KG1 (cell line): ENCODE results near the gene ERMAP.
"Not testable (repeated sequence)": the region's sequence is repeated elsewhere in the genome, so short reads cannot be mapped to it uniquely, and the experiment has no call there.

Experiments used
- DNase-seq: peaks from one replicate; lab custom pipeline; 2025; lab: John Stamatoyannopoulos, UW

The ERMAP gene

GRCh38 chr1:42845193-42845592 is 28.3 kb downstream of the ERMAP start:
- DNase-seq = no peak

- DNase-seq = no peak
These were observed 28.9 kb downstream of the ERMAP start for GRCh38 chr1:42845866-42846256.

GRCh38 chr1:42846257-42847110 is 29.6 kb downstream of the ERMAP start, which contains the start of gene ZNF691:
Gene ZNF691 (plus strand): TSS chr1:42846613. CDS start chr1:42849659, 3,046 bp downstream.
- DNase-seq = peak; percentile 91

- no peak for DNase-seq
These were observed 30.2 kb downstream of the ERMAP start for GRCh38 chr1:42847111-42847595.

- DNase-seq = no peak
These were observed 31.0 kb downstream of the ERMAP start for GRCh38 chr1:42847721-42848460.

- no peak for DNase-seq
These were observed 32.1 kb downstream of the ERMAP start for GRCh38 chr1:42848823-42849537.

- no peak for DNase-seq
These were observed 33.0 kb downstream of the ERMAP start for GRCh38 chr1:42849944-42850343.

GRCh38 chr1:42851420-42851819 is 34.5 kb downstream of the ERMAP start:
- DNase-seq = no peak

- DNase-seq = no peak
These were observed 35.2 kb downstream of the ERMAP start for GRCh38 chr1:42851960-42852607.

GRCh38 chr1:42852608-42852980 is 35.7 kb downstream of the ERMAP start:
- DNase-seq = no peak

GRCh38 chr1:42853116-42853884 is 36.4 kb downstream of the ERMAP start:
- no peak for DNase-seq

- DNase-seq = not testable (repeated sequence)
These were observed 39.6 kb downstream of the ERMAP start for GRCh38 chr1:42856554-42856953.

- DNase-seq = not testable (repeated sequence)
These were observed 42.4 kb downstream of the ERMAP start for GRCh38 chr1:42859366-42859765.

- DNase-seq = no peak
These were observed 43.6 kb downstream of the ERMAP start for GRCh38 chr1:42860339-42861013.

GRCh38 chr1:42861014-42861399 is 44.1 kb downstream of the ERMAP start:
- DNase-seq = no peak

GRCh38 chr1:42866549-42866948 is 49.6 kb downstream of the ERMAP start:
- DNase-seq = no peak

- DNase-seq = not testable (repeated sequence)
These were observed 51.5 kb downstream of the ERMAP start for GRCh38 chr1:42868466-42868865.

- not testable (repeated sequence) for DNase-seq
These were observed 52.3 kb downstream of the ERMAP start for GRCh38 chr1:42869254-42869653.

GRCh38 chr1:42869751-42870150 is 52.8 kb downstream of the ERMAP start:
- DNase-seq = not testable (repeated sequence)

- not testable (repeated sequence) for DNase-seq
These were observed 56.2 kb downstream of the ERMAP start for GRCh38 chr1:42873108-42873507.
